HAP-1 (cell line): ENCODE data around the gene FGF6.

Source experiments
- DNase-seq, 2 experiments: peaks; one replicate each; pipeline ENCODE4 v3.0.0-alpha.2; 2016 to 2020; ENCODE audit warnings: low spot score in 2 of 2
- H3K27me3 ChIP-seq: fragments of 250-450 bp; sonication (Bioruptor Pico); 2 replicates; pipeline ENCODE4 v1.5.1; 2020; ENCODE audit warnings: low read depth, mild to moderate bottlenecking, moderate library complexity
- H3K36me3 ChIP-seq: fragments of 250-450 bp; sonication (Bioruptor Pico); replicated peaks from 2 replicates; pipeline ENCODE4 v1.5.1; 2020; ENCODE audit warnings: mild to moderate bottlenecking
- H3K4me1 ChIP-seq: fragments of 250-450 bp; sonication (Bioruptor Pico); 2 replicates; pipeline ENCODE4 v1.5.1; 2020; ENCODE audit warnings: mild to moderate bottlenecking
- H3K4me3 ChIP-seq: fragments of 250-450 bp; sonication (Bioruptor Pico); 2 replicates; pipeline ENCODE4 v1.5.1; 2020; ENCODE audit warnings: mild to moderate bottlenecking, moderate library complexity
- H3K9me3 ChIP-seq: fragments of 250-450 bp; sonication (Bioruptor Pico); 2 replicates; pipeline ENCODE4 v1.5.1; 2020; ENCODE audit warnings: mild to moderate bottlenecking, moderate library complexity
- in situ Hi-C: fragments of 300-500 bp; cut with MboI; formaldehyde crosslinking; loops from 3 replicates; pipeline ENCODE4 v1.14.3; 2020; ENCODE audit warnings: low sequenced_read_pairs, inconsistent platforms, mixed read lengths

Gene FGF6

DNA sequence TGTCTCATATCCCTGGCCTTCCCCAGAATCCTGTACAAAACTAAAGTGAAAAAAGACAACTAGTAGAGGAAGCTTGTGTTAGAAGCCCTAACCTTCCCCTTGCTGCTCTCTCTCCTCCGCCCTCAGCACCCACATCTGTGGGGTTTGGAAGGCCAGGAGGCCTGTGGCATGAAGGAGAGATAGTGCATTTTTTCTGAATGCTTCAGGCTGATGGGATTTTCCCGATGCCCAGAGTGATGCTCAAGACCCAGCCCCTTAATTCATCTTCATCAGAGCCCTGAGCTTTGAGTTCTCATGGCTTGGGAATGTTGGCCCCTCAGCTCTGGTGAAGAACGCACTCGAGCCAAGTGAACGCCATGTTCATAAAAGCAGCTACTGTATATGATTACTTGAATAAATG lies 5.9 kb downstream of the FGF6 start:
- in situ Hi-C loops, result no loop called here
- DNase-seq, result no peak
- H3K4me1 ChIP-seq, result no peaks in the 10 kb centered on the region

DNA sequence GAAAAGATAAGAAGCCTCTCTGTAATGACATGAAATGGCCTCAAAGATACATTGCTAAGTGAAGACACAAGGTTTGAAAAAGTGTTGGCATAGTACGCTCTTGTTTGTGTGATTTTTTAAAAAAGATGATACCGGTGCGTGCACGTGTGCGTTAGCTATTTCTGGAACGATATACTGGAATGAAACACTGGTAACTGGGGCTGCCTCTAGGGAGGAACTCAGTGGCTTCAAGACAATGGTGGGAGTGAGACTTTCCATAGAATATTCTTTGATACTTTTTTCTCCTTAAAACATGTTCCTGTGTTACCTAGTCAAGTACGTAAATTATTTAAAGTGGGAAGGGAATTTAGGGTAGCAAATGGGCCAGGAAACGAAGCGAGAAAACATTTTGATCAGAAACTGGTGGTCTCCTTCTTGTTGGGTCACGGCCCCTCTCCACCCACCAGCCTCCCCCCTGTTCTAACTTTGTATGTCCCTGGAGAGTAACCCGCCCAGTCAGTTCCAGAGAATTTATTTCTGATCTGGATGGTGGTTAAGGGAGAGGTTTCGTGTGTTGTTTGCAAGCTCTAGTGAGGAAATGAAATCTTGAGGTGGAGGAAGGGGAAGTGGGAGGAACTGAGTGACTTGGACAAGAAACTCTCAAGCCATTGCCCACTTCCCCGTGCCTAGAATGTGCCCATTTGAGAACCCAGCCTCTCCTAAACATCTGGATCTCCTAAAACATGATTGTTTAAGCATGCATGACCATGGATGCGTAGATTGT lies 6.6 kb downstream of the FGF6 start:
- Histone ChIP-seq H3K4me3 (no peak overlapping the region), H3K36me3 (no peaks in the 10 kb centered on the region), H3K27me3 (no peaks in the 10 kb centered on the region; the same call in 1 of the 2 replicates), H3K9me3 (no peaks in the 10 kb centered on the region), H3K4me1 (no peaks in the 10 kb centered on the region)
- no peak for DNase-seq
- in situ Hi-C loops, result no loop called here

More for the DNA sequence above, 5.9 kb downstream of the FGF6 start:
- no peaks in the 10 kb centered on the region for H3K36me3 ChIP-seq
- no peak overlapping the region for H3K4me3 ChIP-seq
- H3K27me3 ChIP-seq, result no peaks in the 10 kb centered on the region; the same call in 1 of the 2 replicates
- no peaks in the 10 kb centered on the region for H3K9me3 ChIP-seq

DNA sequence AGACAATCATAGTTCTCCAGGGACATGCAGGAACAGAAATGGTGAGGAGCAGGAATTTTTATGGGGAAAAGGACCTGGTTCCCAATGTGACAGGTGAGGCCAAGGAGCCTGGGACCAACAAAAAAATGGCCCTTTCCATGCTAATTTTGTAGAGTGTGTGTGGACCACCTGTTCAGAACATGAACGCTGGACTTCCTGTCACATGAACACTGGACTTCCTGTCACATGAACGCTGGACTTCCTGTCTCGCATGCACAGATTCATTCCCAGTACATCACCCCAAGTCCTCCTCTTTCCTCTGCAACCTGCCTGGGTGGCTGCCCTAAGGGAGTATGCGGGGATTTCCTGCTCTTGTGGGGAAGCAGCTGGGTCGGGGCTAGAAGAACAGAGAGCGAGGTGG lies 10.1 kb downstream of the FGF6 start:
- no peaks in the 10 kb centered on the region; the same call in 1 of the 2 replicates for H3K27me3 ChIP-seq
- no peaks in the 10 kb centered on the region for H3K36me3 ChIP-seq
- no peaks in the 10 kb centered on the region for H3K9me3 ChIP-seq
- DNase-seq, result no peak
- no peaks in the 10 kb centered on the region for H3K4me1 ChIP-seq
- H3K4me3 ChIP-seq, result no peak overlapping the region
- in situ Hi-C loops, result no loop called here

DNA sequence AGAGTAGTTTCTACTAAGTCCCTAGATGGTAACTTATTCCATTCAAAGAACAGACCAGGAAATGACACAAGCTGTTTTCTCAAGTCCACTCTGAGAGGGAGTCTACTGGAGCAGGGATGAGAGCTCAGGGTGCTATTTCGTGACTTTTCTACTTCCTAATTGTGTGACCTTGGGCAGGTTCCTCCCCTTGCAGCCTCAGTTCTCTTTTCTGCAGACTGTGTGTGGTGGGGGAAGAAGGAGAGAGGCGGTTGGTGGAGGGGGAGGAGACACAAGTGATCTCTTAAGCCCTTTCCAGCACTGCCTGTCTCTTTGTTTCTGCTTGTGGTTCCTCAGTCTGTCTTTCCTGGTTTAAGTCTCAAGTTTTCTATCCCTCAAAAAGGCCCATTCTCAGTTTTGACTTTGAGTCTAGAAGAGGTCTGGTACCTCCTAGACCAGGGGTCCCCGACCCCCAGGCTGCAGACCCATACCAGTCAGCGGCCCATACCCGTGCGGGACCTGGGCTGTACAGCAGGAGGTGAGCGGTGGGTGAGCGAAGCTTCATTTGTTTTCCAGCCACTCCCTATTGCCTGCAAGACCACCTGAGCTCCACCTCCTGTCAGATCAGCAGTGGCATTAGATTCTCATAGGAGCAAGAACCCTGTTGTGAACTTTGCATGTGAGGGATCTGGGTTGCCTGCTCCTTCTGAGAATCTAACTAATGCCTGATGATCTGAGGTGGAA lies 10.7 kb downstream of the FGF6 start:
- H3K4me3 ChIP-seq, result no peak overlapping the region
- in situ Hi-C loops, result no loop called here
- no peaks in the 10 kb centered on the region for H3K4me1 ChIP-seq

DNA sequence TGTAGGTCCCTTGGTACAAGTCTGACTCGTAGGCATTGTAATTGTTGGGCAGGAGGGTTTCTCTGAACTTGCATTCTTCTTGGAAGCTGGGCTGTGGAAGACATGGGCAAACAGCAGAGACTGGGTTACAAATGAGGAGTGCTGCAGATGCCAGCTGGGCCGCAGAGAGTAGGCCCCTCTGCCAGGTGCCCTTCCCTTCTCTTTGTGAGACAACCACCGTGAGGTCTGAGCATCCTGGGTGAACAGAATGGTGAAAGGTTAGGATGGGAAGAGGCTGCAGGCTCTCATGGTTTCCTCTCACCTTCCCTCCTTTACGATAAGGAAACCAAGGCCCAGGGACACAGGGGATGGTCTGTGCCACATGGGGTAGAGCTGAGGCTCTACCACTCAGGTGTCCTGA lies 11.3 kb downstream of the FGF6 start:
- no peaks in the 10 kb centered on the region; the same call in 1 of the 2 replicates for H3K27me3 ChIP-seq
- H3K4me3 ChIP-seq, result no peak overlapping the region
- DNase-seq, result no peak
- in situ Hi-C loops, result no loop called here
- H3K4me1 ChIP-seq, result no peaks in the 10 kb centered on the region
- no peaks in the 10 kb centered on the region for H3K36me3 ChIP-seq
- no peaks in the 10 kb centered on the region for H3K9me3 ChIP-seq

More for the DNA sequence above, 10.7 kb downstream of the FGF6 start:
- Histone ChIP-seq H3K36me3 (no peaks in the 10 kb centered on the region), H3K27me3 (no peaks in the 10 kb centered on the region; the same call in 1 of the 2 replicates), H3K9me3 (no peaks in the 10 kb centered on the region)
- DNase-seq, result no peak

DNA sequence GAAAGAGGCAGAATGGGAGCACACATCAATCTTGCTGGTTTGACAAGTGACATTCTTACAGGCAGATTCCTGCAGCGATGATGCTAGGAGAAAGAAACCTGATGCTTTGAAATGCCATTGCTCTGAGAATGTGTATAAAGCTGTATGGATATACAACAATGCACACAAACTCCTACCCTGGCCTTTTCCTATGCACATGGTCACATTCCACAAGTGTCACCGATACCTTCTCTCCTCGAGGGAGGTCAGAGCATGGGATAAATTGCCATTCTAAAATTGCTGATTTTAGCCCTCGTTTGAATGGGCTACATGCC lies 11.9 kb downstream of the FGF6 start:
- H3K4me3 ChIP-seq, result no peak overlapping the region
- in situ Hi-C loops, result no loop called here
- no peaks in the 10 kb centered on the region for H3K36me3 ChIP-seq
- H3K9me3 ChIP-seq, result no peaks in the 10 kb centered on the region
- DNase-seq, result no peak
- H3K27me3 ChIP-seq, result no peaks in the 10 kb centered on the region; the same call in 1 of the 2 replicates
- no peaks in the 10 kb centered on the region for H3K4me1 ChIP-seq

DNA sequence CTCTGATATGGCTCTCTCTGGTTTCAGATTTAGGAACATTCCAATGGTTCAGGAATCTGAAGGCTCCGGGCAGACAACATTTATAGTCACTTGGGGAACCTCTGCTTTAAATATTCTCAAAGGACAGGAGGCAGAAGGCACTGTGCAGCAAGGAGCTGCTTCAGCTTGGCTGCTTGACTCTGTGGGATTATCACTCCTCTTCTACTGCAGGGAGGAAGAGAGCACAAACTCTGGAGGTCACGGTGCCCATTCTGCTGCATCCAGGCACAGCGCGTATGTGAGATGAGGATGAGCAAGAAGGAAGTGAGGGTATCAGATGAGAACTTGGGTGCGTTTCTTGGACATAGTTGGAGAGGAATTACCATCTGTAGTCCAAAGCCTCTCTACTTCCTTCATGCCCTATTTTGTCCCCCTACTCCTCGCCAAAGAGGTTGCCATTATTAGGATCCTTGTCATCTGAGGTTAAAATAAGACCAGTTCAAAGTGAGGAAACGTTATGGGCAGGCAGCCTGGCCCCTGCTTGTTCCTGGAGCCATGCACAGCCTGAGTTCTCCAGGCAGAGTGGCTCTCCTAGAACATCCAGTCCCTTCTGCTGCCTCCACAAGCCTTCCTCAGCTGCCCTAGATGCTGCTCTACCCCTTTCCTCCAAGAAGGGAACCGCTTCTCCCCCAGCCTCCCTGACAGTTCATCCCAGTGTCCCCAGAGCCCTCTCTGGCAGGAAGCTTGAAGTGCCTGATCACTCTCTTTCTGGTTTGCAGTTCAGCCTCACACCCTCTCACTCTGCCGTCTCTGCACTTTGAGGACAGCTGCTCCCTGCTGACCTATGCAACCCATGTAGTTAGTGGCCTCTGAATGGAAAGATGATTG lies 12.5 kb downstream of the FGF6 start:
- Histone ChIP-seq H3K36me3 (no peaks in the 10 kb centered on the region), H3K27me3 (no peaks in the 10 kb centered on the region; the same call in 1 of the 2 replicates), H3K4me1 (no peaks in the 10 kb centered on the region), H3K4me3 (no peak overlapping the region), H3K9me3 (no peaks in the 10 kb centered on the region)
- in situ Hi-C loops, result no loop called here
- DNase-seq, result no peak

DNA sequence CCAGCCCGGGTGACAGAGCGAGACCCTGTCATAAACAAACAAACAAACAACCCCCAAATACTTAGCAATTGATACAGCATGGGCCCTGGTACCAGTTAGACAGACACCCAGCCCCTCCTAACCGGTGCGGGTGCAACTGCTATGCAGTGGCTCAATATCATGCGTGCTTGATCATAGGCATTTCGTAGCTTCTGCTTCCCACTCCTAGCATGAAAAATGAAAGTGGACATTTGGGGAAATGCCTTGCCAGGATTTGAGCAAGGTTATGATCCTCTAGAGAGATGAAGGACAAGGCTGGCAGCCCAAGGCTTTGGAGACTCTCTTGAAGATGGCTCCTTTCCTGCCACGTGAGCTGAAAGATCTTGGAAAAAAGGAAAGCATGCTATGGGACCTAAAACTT lies 13.7 kb downstream of the FGF6 start:
- in situ Hi-C loops, result no loop called here
- Histone ChIP-seq H3K9me3 (no peaks in the 10 kb centered on the region), H3K27me3 (no peaks in the 10 kb centered on the region), H3K4me3 (no peak overlapping the region), H3K4me1 (no peaks in the 10 kb centered on the region), H3K36me3 (no peaks in the 10 kb centered on the region)
- DNase-seq, result no peak

DNA sequence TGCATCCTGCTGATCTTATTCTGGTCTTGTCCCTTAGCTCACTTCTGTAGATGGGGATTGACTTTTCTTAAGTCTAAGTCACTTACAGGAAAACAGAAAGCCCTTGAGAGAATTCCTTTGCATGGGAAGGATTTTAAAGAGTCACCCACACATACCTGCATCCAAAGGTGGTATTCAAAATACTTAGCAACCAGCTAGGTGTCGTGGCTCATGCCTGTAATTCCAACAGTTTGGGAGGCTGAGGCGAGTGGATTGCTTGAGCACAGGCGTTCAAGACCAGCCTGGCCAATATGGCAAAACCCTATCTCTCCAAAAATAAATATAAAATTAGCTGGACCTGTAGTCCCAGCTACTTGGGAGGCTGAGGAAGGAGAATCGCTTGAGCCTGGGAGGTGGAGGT lies 14.2 kb downstream of the FGF6 start:
- Histone ChIP-seq H3K27me3 (no peaks in the 10 kb centered on the region), H3K4me3 (no peak overlapping the region), H3K9me3 (no peaks in the 10 kb centered on the region), H3K36me3 (no peaks in the 10 kb centered on the region), H3K4me1 (no peaks in the 10 kb centered on the region)
- no peak for DNase-seq
- in situ Hi-C loops, result no loop called here

DNA sequence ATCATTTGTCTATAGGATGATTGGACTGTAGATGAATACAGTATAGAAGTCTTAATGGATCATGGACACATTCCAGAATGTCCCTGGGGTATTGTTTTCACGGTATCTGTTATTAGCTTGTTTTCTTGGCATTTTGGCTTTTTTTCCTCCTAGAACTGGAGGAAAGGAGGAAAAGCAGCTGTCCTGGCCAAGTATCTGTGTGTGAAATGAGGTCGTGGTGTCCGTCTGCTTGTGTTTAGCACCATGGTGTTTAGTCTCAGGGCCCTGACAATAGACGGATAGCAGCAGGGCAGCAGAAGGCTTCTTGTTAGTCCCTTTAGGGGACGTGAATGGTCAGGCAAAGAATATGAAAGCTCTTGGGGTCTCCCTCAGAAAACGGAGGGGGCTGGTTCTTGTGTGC lies 21.2 kb downstream of the FGF6 start:
- DNase-seq, result no peak
- H3K4me1 ChIP-seq, result no peaks in the 10 kb centered on the region
- no peaks in the 10 kb centered on the region for H3K9me3 ChIP-seq
- in situ Hi-C loops, result no loop called here
- H3K27me3 ChIP-seq, result 0 out of 2 replicates have a peak, but pooled peaks cover under 1% of the 10 kb centered on the region
- H3K4me3 ChIP-seq, result no peak overlapping the region
- no peaks in the 10 kb centered on the region for H3K36me3 ChIP-seq

DNA sequence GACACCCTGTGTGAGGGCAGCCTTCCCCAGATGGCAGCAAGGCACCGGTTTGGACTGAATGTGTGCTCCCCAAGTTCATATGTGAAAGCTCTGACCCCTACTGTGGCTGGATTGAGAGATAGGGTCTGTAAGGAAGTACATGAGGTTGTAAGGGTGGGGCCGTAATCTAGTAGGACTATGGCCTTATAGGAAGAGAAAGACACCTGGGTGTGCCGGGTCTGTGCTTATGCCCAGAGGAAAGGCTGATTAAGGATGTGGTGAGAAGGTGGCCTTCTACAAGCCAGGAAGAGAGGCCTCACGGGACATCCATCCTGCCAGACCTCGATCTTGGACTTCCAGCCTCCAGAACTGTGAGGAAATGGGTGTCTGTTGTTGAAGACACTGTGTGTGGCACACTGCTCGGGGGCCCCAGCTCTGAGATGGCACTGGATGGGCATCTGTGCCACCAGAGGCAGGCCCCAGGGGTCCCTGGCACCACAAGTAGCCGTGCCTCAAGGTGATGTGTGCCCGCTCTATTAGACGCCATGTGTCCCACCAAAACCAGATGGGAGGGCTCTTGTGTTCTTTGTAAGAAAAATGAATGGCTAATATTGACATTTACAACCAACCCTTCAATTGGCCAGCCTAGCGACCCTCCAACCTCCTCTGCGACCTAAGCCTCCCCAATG lies 22.0 kb downstream of the FGF6 start:
- peaks cover 4% of the 10 kb centered on the region; the same call in 1 of the 2 replicates for H3K27me3 ChIP-seq
- no peak overlapping the region for H3K4me3 ChIP-seq
- in situ Hi-C loops, result no loop called here
- H3K9me3 ChIP-seq, result no peaks in the 10 kb centered on the region
- DNase-seq, result no peak
- H3K4me1 ChIP-seq, result no peaks in the 10 kb centered on the region
- no peaks in the 10 kb centered on the region for H3K36me3 ChIP-seq

DNA sequence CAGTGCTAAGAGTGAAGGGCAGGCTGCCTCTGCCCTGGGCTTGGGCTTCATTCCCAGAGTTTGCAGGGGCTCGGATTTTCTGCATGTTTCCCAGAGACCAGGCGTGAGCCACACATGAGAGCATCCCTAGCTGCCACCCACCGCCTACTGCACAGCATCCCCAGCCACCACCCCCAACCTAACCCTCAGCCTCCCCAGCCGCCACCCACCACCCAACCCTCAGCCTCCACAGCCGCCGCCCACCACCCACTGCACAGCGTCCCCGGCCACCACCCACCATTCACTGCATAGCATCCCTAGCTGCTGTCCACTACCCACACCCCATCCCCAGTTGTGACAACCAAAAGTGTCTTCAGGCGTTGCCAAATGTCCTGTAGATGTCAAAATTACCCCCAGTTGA lies 22.6 kb downstream of the FGF6 start:
- in situ Hi-C loops, result no loop called here
- no peak overlapping the region for H3K4me3 ChIP-seq
- H3K36me3 ChIP-seq, result no peaks in the 10 kb centered on the region
- H3K9me3 ChIP-seq, result no peaks in the 10 kb centered on the region
- DNase-seq, result no peak
- peaks cover 6% of the 10 kb centered on the region; the same call in 1 of the 2 replicates for H3K27me3 ChIP-seq
- no peaks in the 10 kb centered on the region for H3K4me1 ChIP-seq

DNA sequence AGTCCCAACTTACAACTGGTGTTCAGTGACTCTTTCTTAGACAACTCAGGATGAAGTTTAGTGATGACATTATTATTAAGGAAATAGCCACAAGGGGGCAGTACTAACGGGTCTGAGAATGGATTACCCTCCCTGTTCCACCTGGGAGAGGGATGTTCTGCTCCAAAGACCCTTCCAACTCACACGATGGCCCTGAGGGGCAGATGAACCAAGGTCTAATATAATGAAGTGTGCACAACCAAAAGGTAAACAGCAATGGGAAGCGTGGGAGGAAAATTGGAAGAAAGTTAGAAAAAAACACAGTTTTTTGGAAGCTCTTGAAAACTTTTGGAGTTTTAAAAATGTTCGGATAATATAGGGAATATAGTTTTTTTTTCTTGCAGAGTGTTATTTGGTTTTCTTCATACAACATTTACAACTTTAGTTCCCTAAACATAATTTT lies 24.0 kb downstream of the FGF6 start:
- no peaks in the 10 kb centered on the region for H3K36me3 ChIP-seq
- no peaks in the 10 kb centered on the region for H3K9me3 ChIP-seq
- no peaks in the 10 kb centered on the region for H3K4me1 ChIP-seq
- peaks cover 6% of the 10 kb centered on the region; the same call in 1 of the 2 replicates for H3K27me3 ChIP-seq
- in situ Hi-C loops, result no loop called here
- peak; percentile 41 to 52 for DNase-seq
- no peak overlapping the region for H3K4me3 ChIP-seq
